Cardiac fibroblast (primary cell): ENCODE data around the gene CFAP20DC.

ENCODE experiments used
- DNase-seq, 2 donors: peaks; one replicate each; pipeline versions ENCODE4 v3.0.0 to v3.0.0-alpha.2; 2010; ENCODE audit warnings: low read depth in 2 of 2
- H3K4me3 ChIP-seq, 2 donors: replicated peaks in 1 of 2; 1 replicate in 1 of 2; 2 replicates in 1 of 2; pipeline ENCODE4 v1.5.1; 2011; ENCODE audit warnings: low read depth in 2 of 2, low read length in 2 of 2, mild to moderate bottlenecking in 2 of 2, moderate library complexity in 1 of 2
- TF ChIP-seq, protein P1 (sequence below): IDR thresholded peaks from one replicate; pipeline ENCODE4 v1.5.1; 2011; ENCODE audit warnings: low read depth, mild to moderate bottlenecking, low read length, inconsistent platforms

CFAP20DC gene

DNA sequence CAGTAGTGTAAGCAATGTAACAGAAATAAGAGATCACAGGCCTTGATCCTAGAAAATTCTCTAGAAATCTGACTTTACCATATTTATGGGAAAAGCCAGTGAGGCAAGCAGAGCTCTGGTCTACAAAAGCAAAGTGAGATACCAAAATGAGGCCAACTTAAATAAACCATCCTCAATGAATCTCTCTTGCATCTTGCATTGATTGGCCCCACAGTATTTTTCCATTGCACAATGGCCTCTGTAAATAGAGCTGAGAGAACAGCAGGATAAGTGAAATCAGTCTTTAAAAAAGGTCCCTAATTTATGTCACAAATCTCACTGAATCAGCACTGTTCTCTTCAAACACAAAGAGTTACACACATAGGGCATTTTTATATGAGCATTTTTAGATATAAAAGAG lies 8.9 kb downstream of the CFAP20DC start:
- H3K4me3 ChIP-seq: no peak overlapping the region
- DNase-seq: no peak
- TF ChIP-seq, protein P1, sequence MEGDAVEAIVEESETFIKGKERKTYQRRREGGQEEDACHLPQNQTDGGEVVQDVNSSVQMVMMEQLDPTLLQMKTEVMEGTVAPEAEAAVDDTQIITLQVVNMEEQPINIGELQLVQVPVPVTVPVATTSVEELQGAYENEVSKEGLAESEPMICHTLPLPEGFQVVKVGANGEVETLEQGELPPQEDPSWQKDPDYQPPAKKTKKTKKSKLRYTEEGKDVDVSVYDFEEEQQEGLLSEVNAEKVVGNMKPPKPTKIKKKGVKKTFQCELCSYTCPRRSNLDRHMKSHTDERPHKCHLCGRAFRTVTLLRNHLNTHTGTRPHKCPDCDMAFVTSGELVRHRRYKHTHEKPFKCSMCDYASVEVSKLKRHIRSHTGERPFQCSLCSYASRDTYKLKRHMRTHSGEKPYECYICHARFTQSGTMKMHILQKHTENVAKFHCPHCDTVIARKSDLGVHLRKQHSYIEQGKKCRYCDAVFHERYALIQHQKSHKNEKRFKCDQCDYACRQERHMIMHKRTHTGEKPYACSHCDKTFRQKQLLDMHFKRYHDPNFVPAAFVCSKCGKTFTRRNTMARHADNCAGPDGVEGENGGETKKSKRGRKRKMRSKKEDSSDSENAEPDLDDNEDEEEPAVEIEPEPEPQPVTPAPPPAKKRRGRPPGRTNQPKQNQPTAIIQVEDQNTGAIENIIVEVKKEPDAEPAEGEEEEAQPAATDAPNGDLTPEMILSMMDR: no peak

DNA sequence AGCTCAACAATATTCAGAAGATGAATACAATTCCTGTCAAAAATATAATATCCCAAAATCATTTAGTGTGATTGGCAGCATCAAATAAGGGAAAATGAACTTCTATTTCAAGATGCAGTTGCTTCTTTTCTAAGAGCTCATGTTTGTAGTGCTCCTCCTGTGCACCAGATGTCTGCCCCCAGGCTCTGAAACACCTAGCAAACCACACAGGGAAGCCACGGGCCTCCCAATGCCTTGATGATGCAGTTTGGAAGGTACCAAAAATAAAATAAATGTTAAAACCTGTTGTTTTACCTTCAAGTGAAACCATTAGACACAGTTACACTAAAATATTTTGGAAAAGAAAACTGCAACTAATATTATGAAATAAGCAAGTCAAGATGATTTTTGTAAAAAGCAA lies 22.2 kb downstream of the CFAP20DC start:
- TF ChIP-seq, protein P1: no peak
- no peak overlapping the region for H3K4me3 ChIP-seq
- no peak for DNase-seq

DNA sequence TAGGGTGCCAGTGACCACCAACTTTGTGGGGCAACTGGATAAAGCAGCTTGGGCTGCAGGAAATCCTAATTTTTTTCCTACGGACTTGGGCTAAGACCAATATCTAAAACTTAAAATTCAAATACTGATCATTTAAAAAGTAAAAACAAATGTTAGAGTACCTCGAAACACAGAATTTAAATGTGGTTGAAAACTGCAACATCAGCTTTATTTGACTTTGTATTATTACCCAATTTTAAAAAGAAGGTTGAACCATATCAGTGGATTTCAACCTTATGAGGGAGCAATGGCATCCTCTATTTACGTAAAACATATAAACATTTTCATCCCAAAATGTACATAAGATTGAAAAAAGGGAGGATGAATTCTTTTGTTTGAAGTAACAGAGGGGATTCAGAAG lies 26.2 kb downstream of the CFAP20DC start:
- TF ChIP-seq, protein P1: no peak
- H3K4me3 ChIP-seq: no peak overlapping the region
- DNase-seq: no peak

DNA sequence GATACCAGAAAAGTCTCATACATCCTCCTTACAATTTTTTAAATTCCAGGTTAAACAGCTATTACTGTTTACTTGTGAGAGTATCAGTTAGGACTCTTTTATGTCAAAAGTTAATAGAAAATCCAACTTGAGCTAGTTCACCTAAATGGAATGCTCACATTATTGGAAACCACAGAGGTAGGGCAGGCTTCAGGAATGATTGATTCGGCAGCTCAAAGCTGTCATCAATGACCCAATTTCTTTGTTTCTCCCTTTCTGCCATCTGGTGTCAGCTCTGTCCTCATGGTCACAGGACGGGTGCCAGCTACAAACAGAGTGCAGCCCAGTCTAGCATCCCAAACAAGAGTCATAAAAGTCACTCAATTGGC lies 32.2 kb downstream of the CFAP20DC start:
- TF ChIP-seq, protein P1: no peak
- DNase-seq: no peak

DNA sequence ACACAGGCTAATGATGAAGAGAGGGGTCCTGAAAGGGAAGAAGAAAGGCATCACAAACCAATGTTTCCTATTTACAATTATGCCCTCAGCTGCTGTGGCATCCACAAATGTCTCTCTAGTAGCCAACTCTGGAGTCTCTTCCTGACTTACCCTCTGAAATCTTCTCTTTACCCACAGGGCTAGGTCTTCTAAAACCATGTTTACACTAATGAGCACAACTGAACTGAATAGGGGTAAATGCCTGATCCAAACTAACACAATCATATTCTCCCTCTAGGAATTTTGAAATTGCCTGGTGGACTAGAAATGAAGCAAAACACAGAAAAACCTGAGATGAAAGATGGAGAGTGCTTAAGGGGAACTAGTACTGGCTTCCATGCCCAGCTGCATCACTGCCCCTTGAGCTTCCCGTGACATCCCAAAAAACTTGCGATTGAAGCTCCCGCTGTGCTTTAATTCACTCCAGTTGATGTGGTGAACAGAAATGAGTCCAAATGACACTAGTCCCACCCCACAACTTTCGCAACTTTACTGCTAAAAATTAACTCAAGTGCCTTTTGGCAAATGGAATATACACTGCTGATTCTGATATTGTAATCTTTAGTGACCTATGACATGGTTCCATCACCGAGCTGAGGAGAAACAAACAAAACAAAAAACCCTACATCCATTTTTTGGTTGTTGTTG lies 32.8 kb downstream of the CFAP20DC start:
- TF ChIP-seq, protein P1: no peak
- no peak for DNase-seq
- no peak overlapping the region for H3K4me3 ChIP-seq

More for the DNA sequence above, 32.2 kb downstream of the CFAP20DC start:
- H3K4me3 ChIP-seq: no peak overlapping the region

DNA sequence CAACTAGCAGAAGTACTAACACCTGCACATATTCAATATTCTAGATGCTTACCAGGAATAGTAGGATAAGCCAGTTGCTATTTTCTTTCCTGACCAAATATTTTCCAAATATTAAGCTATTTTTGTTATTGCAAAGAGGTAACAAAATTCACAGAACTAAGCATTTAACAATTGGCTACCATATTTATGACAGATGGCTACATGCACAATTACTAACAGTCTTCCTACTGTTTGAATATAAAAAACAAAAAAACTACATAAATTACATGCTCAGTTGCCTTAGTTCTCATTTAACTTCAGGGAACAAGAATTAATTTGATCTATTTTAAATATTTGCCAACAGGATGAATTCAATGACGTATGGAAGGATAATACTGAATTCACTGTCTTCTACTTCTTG lies 36.2 kb downstream of the CFAP20DC start:
- TF ChIP-seq, protein P1: no peak
- DNase-seq: no peak
- H3K4me3 ChIP-seq: no peak overlapping the region
